ENCODE results near the gene TEKTIP1. TPM values are rescaled to one million over a fixed set of nuclear protein-coding genes. Genes with fewer than 3 reads are reported as not detected.

Gene TEKTIP1
- total RNA-seq, 6 donors from 2014 or later: 1.6 to 7.3 (median 6.2) TPM; not detected in 3

DNA sequence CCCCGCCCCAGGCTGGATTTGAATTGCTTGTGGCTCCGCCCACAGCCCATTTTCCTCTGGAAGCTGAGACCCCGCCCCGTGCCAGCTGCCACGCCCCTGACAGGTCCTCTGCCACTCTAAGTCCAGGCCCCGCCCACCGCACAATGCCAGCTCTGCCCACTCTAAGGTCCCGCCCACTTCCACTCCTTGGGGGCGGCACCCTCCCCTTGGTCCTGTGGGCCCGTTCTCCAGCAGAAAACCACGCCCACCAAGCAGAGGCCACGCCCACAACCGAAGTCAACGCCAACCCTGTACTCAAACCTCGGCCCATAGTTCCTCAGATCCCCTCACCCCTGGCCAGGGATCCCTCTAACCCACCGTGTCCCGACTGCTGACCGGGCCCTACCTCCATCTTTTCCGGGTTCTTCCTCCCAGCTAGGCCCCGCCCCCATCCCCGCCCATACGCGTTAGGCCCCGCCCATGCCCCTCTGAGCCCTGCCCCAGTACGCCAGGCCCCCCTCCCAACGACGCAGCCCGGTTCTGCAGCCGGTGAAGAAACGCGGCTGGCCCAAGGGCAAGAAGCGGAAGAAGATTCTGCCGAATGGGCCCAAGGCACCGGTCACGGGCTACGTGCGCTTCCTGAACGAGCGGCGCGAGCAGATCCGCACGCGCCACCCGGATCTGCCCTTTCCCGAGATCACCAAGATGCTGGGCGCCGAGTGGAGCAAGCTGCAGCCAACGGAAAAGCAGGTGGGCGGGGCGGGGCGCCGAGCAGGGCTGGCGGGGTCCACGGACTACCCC is 35.1 kb downstream of the TEKTIP1 start:
- Histone ChIP-seq H3K9me3 (no peaks in the 10 kb centered on the region), H3K27me3 (no peaks in the 10 kb centered on the region), H3K4me1 (peaks cover 15 to 33% (median 25%) of the 10 kb centered on the region in 4 donors), H3K36me3 (peaks cover 0 to 13% (median 0%) of the 10 kb centered on the region in 4 donors), H3K4me3 (peak overlapping the region in 3 of 4 donors; percentile 86 to 92 (median 91)), H3K27ac (peak overlapping the region in 3 of 4 donors; percentile 23 to 92 (median 80))
- TF ChIP-seq POLR2A (IDR thresholded peaks at IDR 0.05) (no peak), POLR2AphosphoS5 (IDR thresholded peaks at IDR 0.05) (no peak), EP300 (IDR thresholded peaks at IDR 0.05) (no peak)
- TF ChIP-seq, protein P1, sequence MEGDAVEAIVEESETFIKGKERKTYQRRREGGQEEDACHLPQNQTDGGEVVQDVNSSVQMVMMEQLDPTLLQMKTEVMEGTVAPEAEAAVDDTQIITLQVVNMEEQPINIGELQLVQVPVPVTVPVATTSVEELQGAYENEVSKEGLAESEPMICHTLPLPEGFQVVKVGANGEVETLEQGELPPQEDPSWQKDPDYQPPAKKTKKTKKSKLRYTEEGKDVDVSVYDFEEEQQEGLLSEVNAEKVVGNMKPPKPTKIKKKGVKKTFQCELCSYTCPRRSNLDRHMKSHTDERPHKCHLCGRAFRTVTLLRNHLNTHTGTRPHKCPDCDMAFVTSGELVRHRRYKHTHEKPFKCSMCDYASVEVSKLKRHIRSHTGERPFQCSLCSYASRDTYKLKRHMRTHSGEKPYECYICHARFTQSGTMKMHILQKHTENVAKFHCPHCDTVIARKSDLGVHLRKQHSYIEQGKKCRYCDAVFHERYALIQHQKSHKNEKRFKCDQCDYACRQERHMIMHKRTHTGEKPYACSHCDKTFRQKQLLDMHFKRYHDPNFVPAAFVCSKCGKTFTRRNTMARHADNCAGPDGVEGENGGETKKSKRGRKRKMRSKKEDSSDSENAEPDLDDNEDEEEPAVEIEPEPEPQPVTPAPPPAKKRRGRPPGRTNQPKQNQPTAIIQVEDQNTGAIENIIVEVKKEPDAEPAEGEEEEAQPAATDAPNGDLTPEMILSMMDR (IDR thresholded peaks at IDR 0.05): no peak
- peak; percentile 64 to 86 for ATAC-seq (ENCODE audit: low FRiP score in 2 of 2)
- DNase-seq: peak; percentile 96 to 99
- WGBS, 2 donors: 49 to 60% methylated on average over 29 to 31 of the region's 55 CpGs

DNA sequence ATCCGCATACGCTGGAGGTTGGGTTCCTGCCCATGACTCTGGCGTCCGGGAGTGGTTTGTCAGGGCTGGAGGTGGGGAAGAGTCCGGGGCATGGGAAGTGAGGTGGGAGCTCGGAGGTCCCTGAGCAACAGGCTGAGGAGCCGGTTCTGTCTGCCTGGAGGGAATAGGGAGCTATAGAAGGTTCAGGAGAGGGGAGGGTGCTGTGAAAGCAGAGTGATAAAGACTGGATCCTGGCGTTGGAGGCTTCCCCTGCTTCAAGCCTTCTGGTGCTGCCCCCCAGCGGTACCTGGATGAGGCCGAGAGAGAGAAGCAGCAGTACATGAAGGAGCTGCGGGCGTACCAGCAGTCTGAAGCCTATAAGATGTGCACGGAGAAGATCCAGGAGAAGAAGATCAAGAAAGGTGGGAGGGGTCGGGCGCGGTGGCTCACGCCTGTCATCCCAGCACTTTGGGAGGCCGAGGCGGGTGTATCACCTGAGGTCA is 36.3 kb downstream of the TEKTIP1 start:
- Histone ChIP-seq H3K36me3 (peaks cover 0 to 13% (median 0%) of the 10 kb centered on the region in 4 donors), H3K4me1 (peaks cover 15 to 33% (median 25%) of the 10 kb centered on the region in 4 donors), H3K27ac (no peak overlapping the region), H3K9me3 (no peaks in the 10 kb centered on the region), H3K27me3 (no peaks in the 10 kb centered on the region), H3K4me3 (no peak overlapping the region)
- ATAC-seq (ENCODE audit: low FRiP score in 2 of 2): no peak
- TF ChIP-seq POLR2AphosphoS5 (IDR thresholded peaks at IDR 0.05): no peak
- TF ChIP-seq POLR2A (IDR thresholded peaks at IDR 0.05): no peak
- TF ChIP-seq, protein P1 (IDR thresholded peaks at IDR 0.05): no peak
- no peak for TF ChIP-seq EP300 (IDR thresholded peaks at IDR 0.05)
- 89 to 92% methylated on average over 19 of the region's 19 CpGs for WGBS, 2 donors
- DNase-seq: no peak

DNA sequence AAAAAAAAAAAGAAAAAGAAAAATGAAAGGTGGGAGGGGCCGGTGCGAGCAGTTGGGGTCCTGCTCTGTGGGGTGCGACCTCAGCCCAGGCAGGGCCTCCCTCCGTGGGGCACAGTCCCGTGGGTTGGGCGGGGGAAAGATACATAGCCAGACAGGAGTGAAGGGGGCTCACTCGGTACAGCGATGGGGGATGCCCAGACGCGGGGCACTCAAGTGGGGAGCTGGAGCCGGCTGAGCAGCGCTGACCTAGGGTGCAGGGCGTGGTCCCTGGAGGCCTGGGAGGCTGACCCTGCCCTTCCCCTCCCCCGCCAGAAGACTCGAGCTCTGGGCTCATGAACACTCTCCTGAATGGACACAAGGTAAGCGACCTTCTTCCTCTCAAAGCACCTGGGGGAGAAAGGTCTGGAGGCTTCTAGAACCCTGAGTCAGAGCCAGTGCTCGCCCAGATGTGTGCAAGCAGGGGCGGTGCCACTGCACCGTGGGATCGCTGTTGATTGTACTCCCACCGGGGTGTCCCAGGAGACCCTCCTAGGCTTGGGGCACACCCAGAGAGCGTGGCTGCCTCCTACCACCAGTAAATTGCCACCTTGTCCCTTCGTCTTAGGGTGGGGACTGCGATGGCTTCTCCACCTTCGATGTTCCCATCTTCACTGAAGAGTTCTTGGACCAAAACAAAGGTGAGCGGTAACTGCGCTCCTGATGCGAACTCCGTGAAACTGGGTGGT is 37.1 kb downstream of the TEKTIP1 start:
- no peak for ATAC-seq (ENCODE audit: low FRiP score in 2 of 2)
- Histone ChIP-seq H3K4me1 (peaks cover 15 to 33% (median 25%) of the 10 kb centered on the region in 4 donors), H3K9me3 (no peaks in the 10 kb centered on the region), H3K27me3 (no peaks in the 10 kb centered on the region), H3K36me3 (peaks cover 0 to 13% (median 0%) of the 10 kb centered on the region in 4 donors), H3K27ac (peak overlapping the region in 1 of 4 donors; percentile 15), H3K4me3 (peak overlapping the region in 3 of 4 donors; percentile 7 to 40 (median 28))
- 92 to 94% methylated on average over 27 to 29 of the region's 29 CpGs for WGBS, 2 donors
- DNase-seq: no peak
- TF ChIP-seq, protein P1 (IDR thresholded peaks at IDR 0.05): no peak
- TF ChIP-seq POLR2AphosphoS5 (IDR thresholded peaks at IDR 0.05) (no peak), POLR2A (IDR thresholded peaks at IDR 0.05) (no peak), EP300 (IDR thresholded peaks at IDR 0.05) (no peak)

DNA sequence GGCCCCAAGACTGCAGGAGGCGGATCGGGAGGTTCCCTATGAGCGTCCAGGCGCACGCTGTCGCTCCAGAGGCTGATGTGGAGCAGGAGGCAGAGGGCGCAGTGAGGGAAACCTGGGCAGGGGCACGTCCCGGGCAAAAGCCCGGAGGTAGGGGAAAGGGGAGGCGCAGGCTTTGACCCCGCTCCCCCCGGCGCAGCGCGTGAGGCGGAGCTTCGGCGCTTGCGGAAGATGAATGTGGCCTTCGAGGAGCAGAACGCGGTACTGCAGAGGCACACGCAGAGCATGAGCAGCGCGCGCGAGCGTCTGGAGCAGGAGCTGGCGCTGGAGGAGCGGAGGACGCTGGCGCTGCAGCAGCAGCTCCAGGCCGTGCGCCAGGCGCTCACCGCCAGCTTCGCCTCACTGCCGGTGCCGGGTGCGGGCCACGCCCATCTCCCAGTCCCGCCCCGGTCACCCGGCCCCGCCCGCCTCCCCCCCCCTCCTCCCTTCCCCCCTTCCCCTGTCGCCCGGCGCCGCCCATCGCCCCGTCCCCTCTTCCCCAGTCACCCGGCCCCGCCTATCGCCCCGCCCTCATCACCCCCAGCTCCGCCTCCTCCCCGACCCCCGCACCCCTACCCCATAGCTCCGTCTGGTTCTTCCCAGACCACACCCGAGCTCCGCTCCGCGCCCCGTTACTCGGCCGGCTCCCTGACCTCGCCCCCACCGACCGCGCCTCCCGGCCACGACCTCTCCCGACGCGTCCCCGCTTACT is 37.9 kb downstream of the TEKTIP1 start:
- WGBS, 2 donors: 77 to 84% methylated on average over 39 to 59 of the region's 78 CpGs
- H3K4me1 ChIP-seq: peaks cover 15 to 31% (median 24%) of the 10 kb centered on the region in 4 donors
- H3K27ac ChIP-seq: peak overlapping the region in 1 of 4 donors; percentile 15
- no peaks in the 10 kb centered on the region for H3K27me3 ChIP-seq
- H3K9me3 ChIP-seq: no peaks in the 10 kb centered on the region
- TF ChIP-seq, protein P1 (IDR thresholded peaks at IDR 0.05): no peak
- TF ChIP-seq EP300 (IDR thresholded peaks at IDR 0.05) (no peak), POLR2A (IDR thresholded peaks at IDR 0.05) (no peak), POLR2AphosphoS5 (IDR thresholded peaks at IDR 0.05) (no peak)
- DNase-seq (peak in 1 of 2 donors; percentile 90), ATAC-seq (ENCODE audit: low FRiP score in 2 of 2) (peak in 1 of 2 donors; percentile 7)
- H3K4me3 ChIP-seq: peak overlapping the region in 3 of 4 donors; percentile 7 to 40 (median 28)
- peaks cover 0 to 13% (median 0%) of the 10 kb centered on the region in 4 donors for H3K36me3 ChIP-seq

Measured in upper lobe of left lung (tissue), 6 donors.